Peyer's patch (tissue), 4 donors: Measurements from ENCODE around the gene TUFM.
A peak's percentile ranks its signal among the peaks of the same experiment; 100 is the strongest.

Source experiments
- CTCF ChIP-seq, 6 experiments: fragments of 450-650 bp in 4 of 6; fragments of 200-600 bp in 2 of 6; sonication (generic) in 1 of 6; IDR thresholded peaks; one replicate each; pipeline ENCODE4 v1.5.1; 2017 to 2019; ENCODE audit warnings: antibody characterized with exemption in 6 of 6, mild to moderate bottlenecking in 3 of 6, moderate library complexity in 1 of 6
- POLR2A ChIP-seq, 2 donors: fragments of 450-650 bp; IDR thresholded peaks; one replicate each; pipeline ENCODE4 v1.5.1; 2017; ENCODE audit warnings: antibody characterized with exemption in 2 of 2, mild to moderate bottlenecking in 2 of 2, moderate library complexity in 2 of 2

- TF ChIP-seq CTCF (IDR thresholded peaks at IDR 0.05) (peak; percentile 43 to 76 (median 68)), POLR2A (IDR thresholded peaks at IDR 0.05) (no peak)
Observed at GRCh38 chr16:28873543-28874201, 27.5 kb upstream of the TUFM start.
